B cell (primary cell): ENCODE results near the gene SAMD4B. TPM values are rescaled to one million over a fixed set of nuclear protein-coding genes. Genes with fewer than 3 reads are reported as not detected.

Experiments used
- ATAC-seq: fragments of 200-7000 bp; cut with Tn5 transposase; one replicate; pipeline ENCODE4 v1.10.0; 2021; ENCODE audit warnings: low read depth, mild to moderate bottlenecking, moderate number of reproducible peaks, moderate library complexity
- CTCF ChIA-PET: fragments of 350-600 bp; sonication (Branson Sonifier 250); formaldehyde crosslinking; loops from one replicate; lab custom pipeline; 2021; ENCODE audit warnings: antibody characterized with exemption, inconsistent platforms; lab: Charles Lee
- POLR2A ChIA-PET: fragments of 350-600 bp; sonication (Branson Sonifier 250); formaldehyde crosslinking; loops from one replicate; lab custom pipeline; 2021; ENCODE audit warnings: antibody characterized with exemption; lab: Charles Lee
- DNase-seq: peaks from one replicate; pipeline ENCODE4 v3.0.0; 2013
- H2AFZ ChIP-seq: 2 replicates; pipeline ENCODE4 v1.6.1; 2012; ENCODE audit warnings: mild to moderate bottlenecking, low read depth, low read length; ENCODE audit not compliant: insufficient read depth, poor library complexity, severe bottlenecking
- H3K27ac ChIP-seq, 2 donors: 1 replicate in 1 of 2; 2 replicates in 1 of 2; pipeline ENCODE4 v1.5.1; 2012 to 2013; ENCODE audit warnings: low read length in 2 of 2, mild to moderate bottlenecking in 2 of 2, moderate library complexity in 1 of 2
- H3K27me3 ChIP-seq, 4 experiments: fragments of 200-600 bp in 1 of 4; sonication (generic) in 1 of 4; replicated peaks in 1 of 4; 1 replicate in 2 of 4; 2 replicates in 2 of 4; pipeline versions ENCODE4 v1.6.1 to v1.7.0; 2013 to 2016; ENCODE audit warnings: low read length in 3 of 4, mild to moderate bottlenecking in 2 of 4, mixed read lengths in 1 of 4, moderate library complexity in 1 of 4; ENCODE audit not compliant: insufficient read depth in 4 of 4, control insufficient read depth in 3 of 4; ENCODE audit errors: control extremely low read depth in 1 of 4
- H3K36me3 ChIP-seq, 2 experiments: replicated peaks in 1 of 2; 1 replicate in 1 of 2; 2 replicates in 1 of 2; pipeline versions ENCODE4 v1.6.1 to v1.7.1; 2013; ENCODE audit warnings: low read length in 1 of 2; ENCODE audit not compliant: insufficient read depth in 2 of 2, control insufficient read depth in 1 of 2; ENCODE audit errors: control extremely low read depth in 1 of 2, extremely low read depth in 1 of 2
- H3K4me1 ChIP-seq, 2 donors: fragments of 200-600 bp in 1 of 2; sonication (generic) in 1 of 2; 1 replicate in 1 of 2; 2 replicates in 1 of 2; pipeline versions ENCODE4 v1.5.1 to v1.6.1; 2013 to 2017; ENCODE audit warnings: low read length in 2 of 2; ENCODE audit not compliant: control insufficient read depth in 2 of 2, insufficient read depth in 2 of 2
- H3K4me2 ChIP-seq: replicated peaks from 2 replicates; pipeline ENCODE3; 2012; ENCODE audit warnings: mild to moderate bottlenecking, low read depth, low read length; ENCODE audit not compliant: poor library complexity, severe bottlenecking
- H3K4me3 ChIP-seq, 5 experiments: fragments of 200-600 bp in 1 of 5; sonication (generic) in 1 of 5; 1 replicate in 3 of 5; 2 replicates in 2 of 5; pipeline versions ENCODE4 v1.5.1 to v1.7.0; 2011 to 2016; ENCODE audit warnings: low read length in 4 of 5, mild to moderate bottlenecking in 4 of 5, low read depth in 2 of 5, control low read depth in 1 of 5, moderate library complexity in 1 of 5; ENCODE audit not compliant: insufficient read depth in 1 of 5; ENCODE audit errors: control extremely low read depth in 1 of 5, extremely low read depth in 1 of 5
- H3K79me2 ChIP-seq: fragments of 200-600 bp; sonication (generic); one replicate; pipeline ENCODE4 v1.6.0; 2016; ENCODE audit warnings: low read length; ENCODE audit not compliant: control insufficient read depth, insufficient read depth
- H3K9ac ChIP-seq: fragments of 200-600 bp; sonication (generic); 2 replicates; pipeline ENCODE4 v1.6.1; 2017; ENCODE audit warnings: mild to moderate bottlenecking, low read length, moderate library complexity
- H3K9me3 ChIP-seq, 3 donors: one replicate each; pipeline versions ENCODE4 v1.6.1 to v1.7.1; 2013; ENCODE audit warnings: low read length in 2 of 3; ENCODE audit not compliant: control insufficient read depth in 2 of 3, insufficient read depth in 1 of 3; ENCODE audit errors: control extremely low read depth in 1 of 3
- H4K20me1 ChIP-seq: 2 replicates; pipeline ENCODE4 v1.6.0; 2012; ENCODE audit warnings: mild to moderate bottlenecking, low read length; ENCODE audit not compliant: insufficient read depth, control insufficient read depth, poor library complexity, severe bottlenecking
- H3K27ac Mint-ChIP-seq: one replicate; pipeline ENCODE4 v1.8.0; 2021; ENCODE audit warnings: mixed read lengths
- H3K27me3 Mint-ChIP-seq: one replicate; pipeline ENCODE4 v1.8.0; 2021; ENCODE audit warnings: mixed read lengths
- H3K4me1 Mint-ChIP-seq: one replicate; pipeline ENCODE4 v1.8.0; 2021; ENCODE audit warnings: mixed read lengths
- H3K4me3 Mint-ChIP-seq: one replicate; pipeline ENCODE4 v1.8.0; 2021; ENCODE audit warnings: mixed read lengths
- H3K9me3 Mint-ChIP-seq: one replicate; pipeline ENCODE4 v1.8.0; 2022; ENCODE audit warnings: mixed read lengths; ENCODE audit not compliant: insufficient read depth
- EZH2 ChIP-seq: IDR thresholded peaks from 2 replicates; pipeline ENCODE4 v1.6.1; 2012; ENCODE audit warnings: borderline replicate concordance, low read depth, mild to moderate bottlenecking, moderate library complexity, low read length; ENCODE audit not compliant: insufficient read depth, poor library complexity, severe bottlenecking
- WGBS: methylation state at CpG from one replicate; pipeline ENCODE4 v1.1.5; 2013; ENCODE audit warnings: missing lambda C conversion rate; ENCODE audit not compliant: insufficient coverage; 5-methylcytosine and 5-hydroxymethylcytosine counted together
- intact Hi-C: fragments of 100-400 bp; cut with micrococcal nuclease; formaldehyde crosslinking; loops from one replicate; pipeline ENCODE4 v1.10.0; 2022
- polyA plus RNA-seq: library from polyadenylated mRNA; depleted of rRNA; stranded (reverse); fragments of >200 nt; gene quantifications from 2 replicates; pipeline ENCODE4 v1.2.3, GENCODE V29; 2012
- total RNA-seq, 2 donors: library from RNA; stranded (reverse); fragments of 120-200 nt in 1 of 2; gene quantifications; 1 replicate in 1 of 2; 2 replicates in 1 of 2; pipeline versions ENCODE4 v1.2.3 to v1.2.4, GENCODE V29; 2013 to 2022
- TF ChIP-seq, protein P1 (sequence below): fragments of 200-600 bp; IDR thresholded peaks from one replicate; pipeline ENCODE4 v1.8.0; 2022; ENCODE audit warnings: antibody characterized with exemption, mild to moderate bottlenecking

SAMD4B gene
- total and polyA plus RNA-seq, 2 donors (not counting 1 experiment from before 2014, with no cell fraction given) = 87.3 to 90.0 TPM

DNA sequence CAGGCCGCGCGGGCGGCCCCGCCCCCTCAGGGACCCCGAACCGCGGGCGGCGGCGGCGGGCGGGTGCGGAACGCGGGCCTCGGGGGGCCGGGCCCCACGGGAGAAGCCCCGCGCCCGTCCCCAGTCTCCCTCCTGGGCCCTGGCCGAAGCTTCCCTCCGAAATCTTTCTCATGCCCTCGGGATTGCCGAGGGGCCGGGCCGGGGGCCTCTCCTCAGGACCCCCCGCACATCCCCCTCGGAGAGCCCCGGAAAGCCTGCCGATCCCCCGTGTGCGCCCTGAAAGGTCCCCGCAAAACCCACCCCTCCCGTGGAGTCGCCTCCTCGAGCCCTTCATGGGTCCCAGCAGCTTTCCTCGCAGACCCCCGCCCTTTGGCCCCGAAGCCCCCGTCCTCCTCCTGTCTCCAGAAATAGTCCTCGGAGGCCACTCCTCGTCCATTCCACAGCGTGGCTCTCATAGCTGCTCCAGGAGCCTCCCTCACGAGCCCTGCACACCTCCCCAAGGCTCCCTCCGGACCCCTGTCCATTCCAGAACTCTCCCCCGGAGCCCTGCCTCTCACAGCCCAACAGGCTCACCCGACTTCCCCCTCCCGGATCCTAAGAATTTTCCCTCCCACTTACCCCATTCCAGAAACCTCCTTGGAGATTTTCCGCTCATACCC is 555 bp downstream of the SAMD4B start:
- H3K4me2 ChIP-seq = peak overlapping the region; percentile 96
- POLR2A ChIA-PET = interaction anchor here (0.6 to 1.9 kb wide), 11 partner anchors 19 to 306 kb away, joined by 3 to 10 read pairs (median 4); partner anchors contain the start of genes MED29, PAF1, PLEKHG2 and RPS16
- peaks cover 24 to 39% of the 10 kb centered on the region in 2 donors for H3K4me1 ChIP-seq
- Mint-ChIP-seq H3K9me3 (no peaks in the 10 kb centered on the region), H3K4me1 (peaks cover 64% of the 10 kb centered on the region), H3K27me3 (no peaks in the 10 kb centered on the region), H3K27ac (peak overlapping the region; percentile 73), H3K4me3 (peak overlapping the region; percentile 74)
- no peaks in the 10 kb centered on the region for H3K27me3 ChIP-seq
- H3K27ac ChIP-seq = peak overlapping the region; percentile 49 to 86
- peaks cover 65% of the 10 kb centered on the region for H3K79me2 ChIP-seq
- no peaks in the 10 kb centered on the region for H3K9me3 ChIP-seq
- 4% methylated on average over 51 of the region's 51 CpGs for WGBS
- peak overlapping the region; percentile 86 for H3K9ac ChIP-seq
- CTCF ChIA-PET = interaction anchor here (0.6 to 1.4 kb wide), 8 partner anchors 21 to 1028 kb away, joined by 3 to 9 read pairs (median 4); partner anchors contain the start of genes FAM98C, MED29, PAF1 and PLEKHG2
- DNase-seq (no peak), ATAC-seq (no peak)
- peaks cover 0 to 24% of the 10 kb centered on the region in 2 experiments for H3K36me3 ChIP-seq
- H4K20me1 ChIP-seq = peaks cover 19% of the 10 kb centered on the region
- H3K4me3 ChIP-seq = peak overlapping the region; percentile 27 to 79 (median 75)
- intact Hi-C loops = loop anchor here (1.0 to 5.0 kb wide), 4 partner anchors 49 to 1920 kb away; partner anchors contain the start of genes EID2B, HNRNPUL1, MED29 and PAF1
- TF ChIP-seq EZH2 = no peak
- TF ChIP-seq, protein P1, sequence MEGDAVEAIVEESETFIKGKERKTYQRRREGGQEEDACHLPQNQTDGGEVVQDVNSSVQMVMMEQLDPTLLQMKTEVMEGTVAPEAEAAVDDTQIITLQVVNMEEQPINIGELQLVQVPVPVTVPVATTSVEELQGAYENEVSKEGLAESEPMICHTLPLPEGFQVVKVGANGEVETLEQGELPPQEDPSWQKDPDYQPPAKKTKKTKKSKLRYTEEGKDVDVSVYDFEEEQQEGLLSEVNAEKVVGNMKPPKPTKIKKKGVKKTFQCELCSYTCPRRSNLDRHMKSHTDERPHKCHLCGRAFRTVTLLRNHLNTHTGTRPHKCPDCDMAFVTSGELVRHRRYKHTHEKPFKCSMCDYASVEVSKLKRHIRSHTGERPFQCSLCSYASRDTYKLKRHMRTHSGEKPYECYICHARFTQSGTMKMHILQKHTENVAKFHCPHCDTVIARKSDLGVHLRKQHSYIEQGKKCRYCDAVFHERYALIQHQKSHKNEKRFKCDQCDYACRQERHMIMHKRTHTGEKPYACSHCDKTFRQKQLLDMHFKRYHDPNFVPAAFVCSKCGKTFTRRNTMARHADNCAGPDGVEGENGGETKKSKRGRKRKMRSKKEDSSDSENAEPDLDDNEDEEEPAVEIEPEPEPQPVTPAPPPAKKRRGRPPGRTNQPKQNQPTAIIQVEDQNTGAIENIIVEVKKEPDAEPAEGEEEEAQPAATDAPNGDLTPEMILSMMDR = no peak
- H2AFZ ChIP-seq = no peak overlapping the region

DNA sequence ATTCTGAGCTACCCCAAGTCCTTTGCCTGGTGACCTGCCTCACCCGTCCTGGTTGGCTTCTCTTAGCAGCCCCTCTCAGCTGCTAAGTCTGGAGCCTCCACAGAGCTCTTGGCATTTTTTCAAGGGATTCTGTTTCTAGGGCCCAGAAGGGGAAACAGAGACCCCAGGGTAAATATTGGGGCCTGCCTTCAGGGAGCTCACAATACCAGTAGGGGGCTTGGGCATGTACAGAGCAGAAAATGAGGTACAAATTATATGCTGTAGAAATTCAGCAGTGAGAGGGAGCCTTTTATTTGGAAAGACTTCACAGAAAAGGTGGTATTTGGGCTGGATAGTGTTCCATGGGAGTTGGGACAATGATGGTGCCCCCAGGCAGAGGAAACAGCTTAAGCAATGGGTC is 3.7 kb downstream of the SAMD4B start:
- no peak overlapping the region for H3K9ac ChIP-seq
- H3K4me1 ChIP-seq = peaks cover 14 to 27% of the 10 kb centered on the region in 2 donors
- H3K27me3 ChIP-seq = no peaks in the 10 kb centered on the region
- no peaks in the 10 kb centered on the region for H3K9me3 ChIP-seq
- no peak overlapping the region for H3K27ac ChIP-seq
- no peak for ATAC-seq
- H3K4me3 ChIP-seq = no peak overlapping the region
- Mint-ChIP-seq H3K27me3 (no peaks in the 10 kb centered on the region), H3K4me3 (no peak overlapping the region), H3K4me1 (peaks cover 58% of the 10 kb centered on the region), H3K9me3 (no peaks in the 10 kb centered on the region), H3K27ac (no peak overlapping the region)
- H3K79me2 ChIP-seq = peaks cover 65% of the 10 kb centered on the region
- H3K36me3 ChIP-seq = peaks cover 0 to 38% of the 10 kb centered on the region in 2 experiments
- DNase-seq = no peak
- peaks cover 28% of the 10 kb centered on the region for H4K20me1 ChIP-seq
- H3K4me2 ChIP-seq = no peak overlapping the region
- ChIA-PET CTCF (interaction anchor here (0.6 to 0.7 kb wide), 2 partner anchors 20 to 129 kb away, joined by 3 read pairs; no protein-coding TSS in a partner anchor), POLR2A (interaction anchor here (1.4 kb wide), 1 partner anchor 45 kb away, joined by 3 read pairs; the partner anchor contains the start of gene PAF1)
- 91% methylated on average over 1 of the region's 1 CpG for WGBS
- no peak for TF ChIP-seq EZH2
- TF ChIP-seq, protein P1 = no peak
- H2AFZ ChIP-seq = no peak overlapping the region
- intact Hi-C loops = no loop called here
